ENCODE results near the gene VASH2.

- TF ChIP-seq CTCF (conservative IDR thresholded peaks at IDR 0.05; ENCODE audit: low read depth in 2 of 2) (0 out of 4 replicates have a peak, but pooled peaks of 1 of the 2 experiments have one; percentile 22), EZH2phosphoT487 (IDR thresholded peaks at IDR 0.05; ENCODE audit: unreplicated experiment) (no peak), POLR2AphosphoS5 (IDR thresholded peaks at IDR 0.05; ENCODE audit: low read depth) (no peak), EZH2 (IDR thresholded peaks at IDR 0.05; ENCODE audit: low read depth, unreplicated experiment) (no peak), CREB1 (CRISPR knock-in tag; IDR thresholded peaks at IDR 0.05; ENCODE audit: low read depth) (no peak), JUNB (IDR thresholded peaks at IDR 0.05; ENCODE audit: unreplicated experiment) (no peak), REST (IDR thresholded peaks at IDR 0.05; ENCODE audit: unreplicated experiment) (no peak)
Measured at GRCh38 chr1:212930986-212931678, 19.2 kb upstream of the VASH2 start.
